GM18861 (cell line): ENCODE results near the gene EXT2.

ENCODE experiments used
- ATAC-seq: cut with Tn5 transposase; IDR thresholded peaks from one replicate; pipeline ENCODE4 v1.9.1; 2021; ENCODE audit not compliant: unreplicated experiment

EXT2 gene

DNA sequence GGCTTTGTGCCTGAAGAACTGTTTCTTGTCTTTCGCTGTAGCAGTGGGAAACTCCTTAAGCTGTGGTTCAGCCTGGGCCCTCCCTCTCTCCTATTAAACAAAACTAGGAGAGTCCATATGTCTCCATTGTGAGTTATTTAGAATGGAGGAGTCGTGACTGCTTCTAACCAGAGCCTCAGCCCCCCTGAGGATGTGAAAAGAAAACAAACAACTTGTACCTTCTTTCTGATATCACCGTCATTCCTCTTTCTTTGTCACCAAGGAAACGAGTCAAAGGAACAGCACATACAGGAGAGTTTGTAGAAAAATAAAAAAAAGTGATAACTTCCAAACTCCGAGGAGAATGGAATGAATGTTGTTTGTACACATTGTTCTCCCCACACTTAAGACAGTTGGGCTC is 11.6 kb upstream of the EXT2 start:
- no peak for ATAC-seq

DNA sequence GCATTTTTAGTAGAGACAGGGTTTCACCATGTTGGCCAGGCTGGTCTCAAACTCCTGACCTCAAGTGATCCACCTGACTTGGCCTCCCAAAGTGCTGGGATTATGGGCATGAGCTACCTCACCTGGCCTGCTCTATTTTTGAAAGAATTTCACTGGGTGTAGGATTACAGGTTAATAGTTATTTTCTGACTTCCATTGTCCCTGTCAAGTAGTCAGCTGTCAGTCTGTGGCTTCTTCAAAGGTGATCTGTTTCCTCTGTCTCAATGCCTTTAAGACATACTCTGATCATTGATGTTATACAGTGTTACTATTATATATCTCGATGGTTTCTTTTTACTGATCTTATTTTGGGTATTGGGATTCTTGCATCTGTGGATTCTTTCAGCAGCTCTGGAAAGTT is 10.1 kb upstream of the EXT2 start:
- ATAC-seq = no peak

DNA sequence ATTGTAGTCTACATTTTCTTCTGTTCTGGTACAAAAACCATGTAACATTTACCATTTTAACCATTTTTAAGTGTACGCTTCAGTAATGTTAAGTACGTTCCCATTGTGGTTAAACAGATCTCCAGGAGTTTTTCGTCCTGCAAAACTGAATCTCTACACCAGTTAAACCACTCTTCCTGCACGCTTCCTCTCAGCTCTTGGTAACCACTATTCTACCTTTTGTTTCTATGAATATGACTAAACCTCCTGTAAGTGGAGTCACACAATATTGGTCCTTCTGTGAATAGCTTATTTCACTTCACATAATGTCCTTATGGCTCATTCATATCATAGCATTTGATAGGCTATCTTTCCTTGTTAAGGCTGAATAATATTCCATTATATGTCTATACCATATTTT is 7.1 kb upstream of the EXT2 start:
- no peak for ATAC-seq

DNA sequence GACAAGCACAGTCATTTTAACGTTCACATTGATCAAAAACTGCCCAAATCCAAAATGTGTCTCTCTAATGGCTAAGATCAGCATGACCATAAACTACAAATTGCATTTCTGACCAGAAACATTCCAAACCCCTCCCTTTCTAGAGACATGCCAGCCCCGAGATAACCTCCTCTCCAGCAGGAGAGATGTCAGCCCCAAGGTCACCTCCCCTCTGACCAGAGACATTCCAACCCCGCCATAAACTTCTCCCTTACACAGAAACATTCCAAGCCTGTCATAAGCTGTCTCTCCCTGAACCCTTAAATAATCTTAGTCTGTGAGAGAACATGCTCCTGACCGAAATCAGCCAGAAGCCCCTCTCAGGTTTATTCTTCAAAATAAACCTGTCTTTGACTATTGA is 6.6 kb upstream of the EXT2 start:
- no peak for ATAC-seq

DNA sequence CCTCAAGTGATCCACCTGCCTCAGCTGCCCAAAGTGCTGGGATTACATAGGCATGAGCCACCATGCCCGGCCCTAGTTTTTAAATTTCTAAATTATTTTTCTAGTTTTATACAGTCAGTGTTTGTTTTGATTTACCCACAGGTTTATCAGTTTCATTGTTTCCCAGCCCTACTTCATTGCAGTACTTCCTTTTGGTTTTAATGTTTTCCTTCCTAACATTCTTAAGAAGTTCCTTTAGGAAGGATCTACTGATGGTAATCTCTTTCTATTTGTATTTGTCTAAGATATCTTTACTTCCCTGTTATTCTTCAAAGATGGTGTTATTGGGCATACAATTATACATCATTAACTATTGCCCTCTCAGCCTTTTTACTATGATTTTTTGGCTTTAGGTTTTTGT is 4.9 kb upstream of the EXT2 start:
- ATAC-seq = no peak

DNA sequence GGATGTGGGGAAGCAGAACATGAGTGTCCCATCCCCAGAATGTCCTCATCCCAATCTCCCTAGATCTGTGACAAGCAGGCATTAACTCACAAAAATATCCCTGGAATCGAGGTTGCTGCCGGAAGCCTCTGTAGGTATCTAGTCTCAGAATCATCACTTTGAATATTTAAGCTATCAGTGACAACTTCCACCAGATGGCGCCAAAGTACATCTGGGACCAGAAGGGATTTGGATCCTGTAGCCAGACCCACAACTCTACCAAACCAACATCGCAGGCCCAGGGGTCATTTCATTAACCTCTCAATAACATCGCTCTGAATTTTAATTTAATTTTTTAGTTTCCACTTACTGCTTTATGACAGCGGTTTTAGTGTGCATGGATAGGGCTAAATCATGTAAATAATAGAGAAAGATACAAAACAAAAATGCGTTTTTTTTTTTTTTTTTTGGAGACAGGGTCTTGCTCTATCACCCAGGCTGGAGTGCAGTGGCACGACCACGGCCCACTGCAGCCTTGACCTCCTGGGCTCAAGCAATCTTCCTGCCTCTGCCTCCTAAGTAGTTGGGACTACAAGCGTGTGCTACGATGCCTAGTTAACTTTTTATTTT is 1.1 kb upstream of the EXT2 start:
- peak; percentile 48 for ATAC-seq

DNA sequence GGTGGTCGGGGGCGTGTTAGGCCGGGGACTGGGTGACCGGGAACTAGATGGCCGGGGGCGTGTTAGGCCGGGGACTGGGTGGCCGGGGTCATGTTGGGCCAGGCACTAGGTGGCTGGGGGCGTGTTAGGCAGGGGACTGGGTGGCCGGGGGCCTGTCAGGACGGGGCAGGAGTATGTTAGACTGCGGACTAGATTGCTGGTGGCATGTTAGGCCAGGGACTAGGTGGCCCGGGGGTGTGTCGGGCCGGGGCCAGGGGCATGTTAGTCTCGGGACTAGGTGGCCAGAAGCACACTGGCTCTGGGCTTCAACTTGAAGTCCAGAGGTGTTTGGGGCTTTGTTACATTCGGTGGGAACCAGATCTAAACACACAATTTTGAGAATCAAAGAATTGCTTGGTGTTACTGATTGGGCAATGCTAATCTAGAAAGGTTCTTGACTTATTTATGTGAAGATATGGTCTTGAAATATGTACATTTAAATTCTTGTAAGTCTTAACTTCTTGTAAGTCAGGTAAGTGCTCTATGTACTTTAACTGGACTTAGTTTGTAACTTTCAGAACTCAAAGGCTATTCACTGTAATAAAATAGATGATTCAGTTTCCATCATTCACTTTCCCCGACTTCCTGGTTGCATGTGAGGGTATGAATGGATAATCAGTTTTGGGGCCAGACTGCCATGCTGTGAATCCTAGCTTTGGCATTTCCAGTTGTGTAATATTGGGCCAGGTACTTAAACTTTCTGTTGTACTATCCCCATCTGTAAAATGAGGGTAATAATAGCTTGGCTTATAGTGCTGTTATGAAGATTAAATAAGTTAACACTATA is 1.1 kb downstream of the EXT2 start:
- no peak for ATAC-seq

DNA sequence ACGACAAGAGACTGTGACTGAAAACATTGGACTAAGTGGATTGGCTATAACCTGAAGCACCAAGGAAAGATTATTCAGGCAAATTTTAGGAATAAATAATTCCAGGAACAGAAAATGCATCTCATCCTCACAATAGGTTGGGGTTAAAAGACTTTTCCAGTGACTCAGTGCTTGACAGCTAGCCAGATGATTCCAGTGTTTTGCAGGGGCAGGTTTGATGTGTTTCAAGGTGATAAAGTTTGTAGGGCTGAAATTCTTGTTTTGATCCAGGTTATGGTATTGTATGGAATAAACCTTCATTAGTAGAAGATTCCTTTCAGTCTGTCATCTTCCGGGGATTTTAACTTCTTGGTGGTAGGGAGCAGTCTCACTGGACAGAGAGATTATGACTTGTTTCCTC is 2.3 kb downstream of the EXT2 start:
- ATAC-seq = no peak

DNA sequence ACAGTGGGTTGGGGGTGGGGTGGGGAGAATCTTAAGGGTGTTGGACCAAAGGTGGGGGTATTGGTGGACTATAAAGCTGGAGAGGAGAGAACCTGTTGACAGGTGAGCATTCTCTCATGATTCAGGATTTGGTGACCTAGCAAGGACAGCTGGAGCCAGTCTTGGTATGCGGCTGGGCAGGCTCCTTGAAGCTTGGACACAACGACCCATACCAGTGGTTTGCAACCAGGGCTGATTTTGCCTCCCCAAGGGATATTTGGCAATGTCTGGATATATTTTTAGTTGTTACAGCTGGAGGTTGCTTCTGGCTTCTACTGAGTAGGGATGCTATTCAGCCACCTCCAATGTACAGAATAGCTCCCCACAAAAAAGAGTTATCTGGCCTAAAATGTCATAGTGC is 5.6 kb downstream of the EXT2 start:
- no peak for ATAC-seq

DNA sequence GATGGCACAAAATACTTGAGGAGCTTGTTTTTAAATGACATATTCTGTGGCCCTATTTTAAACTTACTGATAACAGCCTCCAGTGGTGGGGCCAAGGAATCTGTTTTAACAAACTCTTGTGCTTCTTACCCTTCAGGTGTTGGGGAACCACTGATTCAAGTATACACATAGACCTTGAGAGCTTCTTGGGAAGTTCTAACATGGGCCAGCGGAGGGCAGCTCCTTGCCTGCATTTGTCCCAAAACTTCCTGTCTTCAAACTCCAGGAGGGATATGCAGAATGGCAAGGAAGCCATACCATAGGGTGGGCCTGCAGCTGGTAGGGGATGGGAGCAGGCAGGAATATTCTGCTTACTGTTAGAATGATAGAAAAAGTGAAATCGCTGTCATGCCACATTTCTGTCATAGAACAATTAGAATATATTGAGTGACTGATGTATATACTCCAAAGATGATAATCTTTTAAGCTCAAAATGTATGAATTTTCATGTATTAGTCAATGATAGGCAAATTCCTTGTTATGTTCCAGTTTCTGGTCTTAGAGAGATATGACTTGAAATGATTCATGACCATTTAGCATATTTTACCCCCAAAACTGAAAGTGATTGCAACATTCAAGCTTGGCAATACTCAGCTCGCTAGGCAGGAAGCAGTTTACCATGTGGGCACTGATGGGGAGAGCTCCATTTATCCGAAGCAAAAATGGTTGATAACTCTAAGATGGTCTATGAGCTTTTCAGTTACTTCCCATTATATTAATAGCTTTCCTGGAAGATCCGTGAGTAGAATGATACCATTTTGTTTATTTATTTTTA is 9.2 kb downstream of the EXT2 start:
- no peak for ATAC-seq

DNA sequence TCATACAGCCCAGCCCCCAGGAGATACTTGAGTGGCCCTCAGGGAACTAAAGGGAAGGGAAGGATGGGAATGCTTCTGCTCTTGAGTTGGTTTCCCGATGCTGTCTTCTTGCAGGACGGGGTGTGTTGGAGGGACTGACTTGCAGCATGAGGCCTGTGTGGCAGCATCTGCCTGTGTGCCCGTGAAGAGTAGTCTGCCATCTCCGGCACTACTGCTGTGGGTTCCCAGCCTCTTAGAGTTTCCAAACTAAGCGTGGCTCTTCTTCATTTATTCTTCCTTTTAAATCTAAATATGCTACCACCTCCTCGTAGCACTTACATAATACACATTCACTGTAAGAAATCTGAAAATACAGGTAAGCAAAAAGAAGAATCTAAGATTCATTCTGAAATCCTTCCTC is 12.8 kb downstream of the EXT2 start:
- no peak for ATAC-seq

DNA sequence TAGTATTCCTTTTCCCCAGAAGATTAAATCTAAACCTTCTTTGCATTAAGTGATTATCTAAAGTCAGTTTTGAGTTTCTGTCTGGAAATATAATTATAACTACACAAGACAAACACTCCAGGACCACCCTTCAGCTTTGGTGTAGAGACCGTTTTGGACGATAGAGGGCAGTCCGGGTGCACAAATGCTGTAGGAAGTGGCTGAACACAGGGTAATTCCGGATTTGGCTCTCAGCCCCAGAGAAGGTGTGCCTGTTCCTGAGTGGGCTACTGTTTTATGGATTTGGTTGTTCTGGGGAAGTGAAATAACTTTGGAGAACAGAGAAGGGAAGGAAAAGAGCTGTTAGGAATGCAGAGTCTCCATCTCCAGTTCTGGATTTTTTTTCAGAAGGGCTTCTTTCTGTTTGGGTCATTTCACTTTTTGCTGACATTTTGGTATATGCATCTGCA is 14.8 kb downstream of the EXT2 start:
- peak; percentile 96 for ATAC-seq

DNA sequence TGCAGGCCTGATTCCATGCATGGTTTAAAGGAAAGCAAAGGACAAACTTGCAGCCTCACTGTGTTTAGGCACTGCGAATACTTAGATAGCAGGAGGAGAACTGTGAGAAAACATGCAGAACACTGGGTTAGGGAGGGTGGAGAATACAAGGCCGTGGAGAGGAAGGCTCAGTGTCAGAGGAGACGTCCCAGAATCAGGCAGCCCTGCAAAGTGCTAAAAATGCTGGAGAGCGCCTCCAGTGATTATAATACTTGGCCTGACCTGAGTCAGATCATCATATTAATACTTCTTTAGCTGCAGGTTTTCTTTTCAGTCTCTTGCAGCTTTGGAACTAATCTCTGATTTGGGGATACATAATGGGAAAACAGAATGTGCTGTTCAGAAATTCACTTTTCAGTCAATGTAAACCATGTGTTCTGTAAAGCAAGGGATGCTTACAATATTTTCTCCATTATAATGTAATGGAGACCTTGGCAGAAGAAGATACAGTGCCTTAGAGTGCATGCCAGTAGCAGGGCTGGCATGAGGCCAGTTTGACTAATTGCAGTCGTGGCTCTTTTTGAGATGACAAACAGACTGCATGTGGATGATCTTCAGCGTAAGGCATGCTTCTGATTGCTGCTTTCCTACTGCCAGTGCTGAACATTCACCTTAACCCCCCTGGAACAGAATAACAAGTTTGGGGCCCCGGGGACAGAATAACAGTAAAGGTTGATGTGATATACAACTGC is 16.8 kb downstream of the EXT2 start:
- ATAC-seq = no peak

DNA sequence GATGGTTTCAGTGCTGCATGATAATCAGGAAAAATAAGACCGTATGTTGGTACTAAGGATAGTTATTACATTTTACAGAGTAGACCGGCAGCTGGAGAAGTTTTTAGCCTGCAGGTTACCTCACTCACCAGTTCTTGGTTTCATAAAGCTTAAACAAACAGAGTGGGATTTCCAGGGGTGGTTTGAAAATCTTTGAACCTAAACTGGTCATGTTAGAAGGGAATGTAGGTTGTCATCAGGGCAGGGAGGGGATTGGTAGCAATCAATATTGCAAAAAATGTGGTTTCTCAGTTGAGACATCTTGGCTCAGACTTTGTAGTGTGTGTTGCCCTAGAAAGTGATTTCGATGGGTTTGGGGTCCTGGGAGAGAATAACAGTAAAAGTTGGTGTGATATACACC is 17.5 kb downstream of the EXT2 start:
- ATAC-seq = no peak

DNA sequence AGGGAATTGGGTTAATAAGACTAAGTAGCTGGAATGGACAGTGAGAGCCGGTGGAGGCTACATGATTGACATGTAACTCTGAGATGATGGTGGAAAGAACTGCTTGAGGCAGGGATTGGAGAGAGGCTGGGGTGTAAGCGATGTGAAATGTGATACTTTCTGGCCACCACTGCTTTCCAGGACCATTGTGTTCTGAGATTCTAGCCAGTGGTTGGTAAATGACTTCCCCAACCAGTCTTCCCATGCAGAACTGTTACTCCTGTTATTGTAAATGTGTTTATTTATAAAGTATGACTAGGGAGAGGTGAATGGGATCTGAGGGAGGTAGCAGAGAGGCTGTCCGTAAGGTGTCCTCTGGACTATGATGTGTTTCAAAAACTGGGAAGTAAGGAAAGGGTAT is 18.1 kb downstream of the EXT2 start:
- no peak for ATAC-seq

DNA sequence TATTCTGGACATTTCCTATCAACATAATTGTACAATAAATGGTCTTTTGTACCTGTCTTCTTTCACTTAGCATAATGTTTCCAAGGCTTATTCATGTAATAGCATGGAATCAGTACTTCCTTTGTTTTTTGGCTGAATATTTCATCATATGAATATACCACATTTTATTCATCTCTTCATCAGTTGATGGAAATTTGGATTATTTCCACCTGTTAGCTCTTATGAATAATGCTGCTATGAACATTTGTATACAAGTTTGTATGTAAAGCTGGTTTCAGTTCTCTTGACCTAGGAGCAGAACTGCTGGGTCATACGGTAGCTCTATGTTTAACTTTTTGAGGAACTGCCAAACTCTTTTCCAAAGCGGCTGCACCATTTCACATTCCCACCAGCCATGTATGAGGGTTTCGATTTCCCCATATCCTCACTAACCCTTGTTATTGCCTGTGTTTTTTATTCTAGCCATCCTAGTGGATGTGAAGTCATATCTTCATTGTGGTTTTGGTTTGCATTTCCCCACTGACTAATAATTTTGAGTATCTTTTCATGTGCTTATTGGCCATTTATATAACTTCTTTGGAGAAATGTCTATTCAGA is 20.9 kb downstream of the EXT2 start:
- ATAC-seq = no peak

DNA sequence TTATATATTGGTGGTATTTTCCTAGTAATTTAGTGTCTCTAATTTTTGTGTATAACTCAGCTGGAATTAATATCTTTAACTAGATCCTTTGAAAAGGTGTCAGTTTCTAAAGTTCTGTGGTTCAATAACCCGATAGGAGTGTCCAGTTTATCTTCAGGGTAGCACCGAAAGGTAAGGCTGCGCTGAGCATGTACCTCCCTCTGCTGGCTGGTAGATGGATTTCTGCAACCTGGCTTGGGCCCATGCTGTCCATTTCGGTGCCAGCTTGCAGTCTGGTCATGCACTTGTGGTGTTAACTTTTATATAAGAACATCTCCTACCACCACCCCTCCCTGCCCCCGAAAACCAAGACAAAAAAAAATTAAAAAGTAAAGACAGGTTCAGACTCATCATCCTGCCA is 24.7 kb downstream of the EXT2 start:
- no peak for ATAC-seq

DNA sequence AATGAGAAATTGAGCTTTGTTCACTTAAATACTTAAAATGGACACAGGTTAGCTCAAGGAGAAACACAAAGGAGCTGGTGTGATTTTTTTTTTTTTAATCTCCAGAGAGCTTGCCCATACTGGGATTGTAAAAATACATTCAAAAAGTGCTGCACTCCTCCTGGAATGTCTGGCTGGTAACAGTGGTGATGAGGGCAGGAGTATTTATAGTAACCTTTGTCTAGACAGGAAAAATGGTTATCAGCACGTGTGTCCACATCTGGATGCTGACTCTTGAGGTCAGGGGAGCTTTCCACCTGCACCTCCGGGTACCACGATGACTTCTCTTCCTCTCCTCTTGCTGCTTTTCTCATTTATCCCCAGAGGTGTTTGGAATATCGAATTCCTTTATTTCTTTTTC is 30.1 kb downstream of the EXT2 start:
- ATAC-seq = no peak

DNA sequence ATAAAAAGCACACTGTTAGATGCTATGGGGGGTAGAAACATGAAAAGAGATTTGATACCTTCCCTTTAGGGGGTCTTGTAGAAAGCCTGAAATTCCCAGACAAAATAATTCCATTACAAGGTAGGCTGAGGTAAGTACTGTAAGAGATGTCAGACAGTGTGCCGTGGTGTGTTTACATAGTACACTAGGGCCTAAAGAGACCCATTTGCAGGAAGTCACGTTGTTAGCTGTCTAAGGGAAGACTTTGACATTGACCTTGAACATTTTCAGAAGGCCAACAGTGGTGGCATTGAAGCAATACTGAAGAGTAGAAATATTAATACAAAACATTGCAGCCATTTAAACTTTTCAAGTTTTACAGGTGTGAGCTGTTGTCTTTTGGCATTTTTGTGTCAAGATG is 30.8 kb downstream of the EXT2 start:
- ATAC-seq = no peak

DNA sequence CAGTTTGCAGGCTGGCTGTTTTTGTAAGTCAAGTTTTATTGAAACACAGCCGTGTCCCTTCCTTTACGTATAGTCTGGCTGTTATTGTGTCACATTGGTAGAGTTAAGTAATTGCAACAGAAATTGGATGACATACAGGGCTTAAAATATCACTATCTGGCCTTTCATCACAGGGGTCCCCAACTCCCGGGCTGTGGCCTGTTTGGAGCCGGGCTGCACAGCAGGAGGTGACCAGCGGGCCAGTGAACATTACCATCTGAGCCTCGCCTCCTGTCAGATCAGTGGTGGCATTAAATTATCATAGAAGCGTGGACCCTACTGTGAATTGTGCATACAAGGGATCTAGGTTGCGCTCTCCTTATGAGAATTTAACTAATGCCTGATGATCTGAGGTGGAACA is 31.7 kb downstream of the EXT2 start:
- no peak for ATAC-seq

DNA sequence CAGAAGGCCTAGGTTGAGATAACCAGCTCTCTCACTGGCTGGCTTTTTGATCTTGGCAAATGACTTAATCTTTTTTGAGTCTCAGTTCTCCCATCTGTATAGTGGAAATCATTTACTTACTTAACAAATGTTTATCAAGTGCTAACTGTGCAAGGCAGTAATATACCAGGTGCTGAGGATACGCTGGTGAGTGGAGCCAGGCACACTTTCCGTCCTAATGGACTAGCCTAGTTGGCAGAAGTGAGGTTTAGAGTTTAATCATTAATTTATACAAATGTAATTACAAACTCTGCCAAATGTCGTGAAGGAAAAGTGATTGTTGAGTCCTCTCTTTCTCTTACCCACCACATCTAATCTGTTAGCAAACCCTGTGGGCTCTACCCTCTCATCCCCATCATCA is 33.3 kb downstream of the EXT2 start:
- ATAC-seq = no peak
